HG02852 (cell line): ENCODE results near the gene SCFD2.

Experiments used
- ATAC-seq: cut with Tn5 transposase; IDR thresholded peaks from one replicate; pipeline ENCODE4 v1.9.1; 2021; ENCODE audit warnings: mild to moderate bottlenecking, moderate library complexity; ENCODE audit not compliant: unreplicated experiment

SCFD2 gene

GRCh38 chr4:52942936-52943335, 422.9 kb downstream of the SCFD2 start:
- ATAC-seq = no peak

GRCh38 chr4:52941450-52941849, 424.4 kb downstream of the SCFD2 start:
- ATAC-seq = no peak

- ATAC-seq = no peak
These were observed 426.1 kb downstream of the SCFD2 start for GRCh38 chr4:52939739-52940138.

GRCh38 chr4:52939325-52939724, 426.5 kb downstream of the SCFD2 start:
- ATAC-seq = no peak

GRCh38 chr4:52937829-52938228, 428.0 kb downstream of the SCFD2 start:
- no peak for ATAC-seq

- no peak for ATAC-seq
These were observed 429.1 kb downstream of the SCFD2 start for GRCh38 chr4:52936729-52937128.

- no peak for ATAC-seq
These were observed 430.5 kb downstream of the SCFD2 start for GRCh38 chr4:52935317-52935716.

GRCh38 chr4:52933738-52934137, 432.1 kb downstream of the SCFD2 start:
- no peak for ATAC-seq

GRCh38 chr4:52932591-52933470, 433.0 kb downstream of the SCFD2 start:
- ATAC-seq = no peak

GRCh38 chr4:52931243-52931642, 434.6 kb downstream of the SCFD2 start:
- no peak for ATAC-seq

- ATAC-seq = no peak
These were observed 439.5 kb downstream of the SCFD2 start for GRCh38 chr4:52926196-52926974.

GRCh38 chr4:52925531-52925968, 440.3 kb downstream of the SCFD2 start:
- no peak for ATAC-seq

GRCh38 chr4:52919461-52919860, 446.4 kb downstream of the SCFD2 start:
- ATAC-seq = no peak

- no peak for ATAC-seq
These were observed 448.0 kb downstream of the SCFD2 start for GRCh38 chr4:52917817-52918216.

- no peak for ATAC-seq
These were observed 450.0 kb downstream of the SCFD2 start for GRCh38 chr4:52915730-52916300.

GRCh38 chr4:52915191-52915590, 450.7 kb downstream of the SCFD2 start:
- no peak for ATAC-seq

- ATAC-seq = no peak
These were observed 451.7 kb downstream of the SCFD2 start for GRCh38 chr4:52914051-52914605.

GRCh38 chr4:52912608-52913007, 453.3 kb downstream of the SCFD2 start:
- no peak for ATAC-seq

GRCh38 chr4:52911684-52912294, 454.1 kb downstream of the SCFD2 start:
- ATAC-seq = peak; percentile 83

- no peak for ATAC-seq
These were observed 455.7 kb downstream of the SCFD2 start for GRCh38 chr4:52910115-52910514.

GRCh38 chr4:52907510-52907909, 458.4 kb downstream of the SCFD2 start:
- ATAC-seq = no peak
